T-helper 17 cell (primary cell): Measurements from ENCODE around the gene EVC. TPM values are rescaled to one million over a fixed set of nuclear protein-coding genes. Genes with fewer than 3 reads are reported as not detected.

ENCODE experiments used
- ATAC-seq: fragments of 150-1000 bp; cut with Tn5 transposase; 2 replicates; pipeline ENCODE4 v1.10.0; 2021; ENCODE audit warnings: mild to moderate bottlenecking, moderate library complexity
- DNase-seq, 3 donors: peaks; one replicate each; pipeline versions ENCODE4 v3.0.0 to v3.0.0-alpha.2; 2020 to 2021
- H3K9me3 ChIP-seq: one replicate; pipeline ENCODE4 v1.7.0; 2013; ENCODE audit warnings: low read length, mild to moderate bottlenecking; ENCODE audit not compliant: control insufficient read depth, poor library complexity, severe bottlenecking
- H3K27ac Mint-ChIP-seq: one replicate; pipeline ENCODE4 v1.8.0; 2022; ENCODE audit warnings: mild to moderate bottlenecking, moderate library complexity, mixed read lengths
- H3K27me3 Mint-ChIP-seq: one replicate; pipeline ENCODE4 v1.8.0; 2022; ENCODE audit warnings: mixed read lengths
- H3K36me3 Mint-ChIP-seq: one replicate; pipeline ENCODE4 v1.8.0; 2022; ENCODE audit warnings: low read depth, mixed read lengths
- H3K4me1 Mint-ChIP-seq: one replicate; pipeline ENCODE4 v1.8.0; 2022; ENCODE audit warnings: mild to moderate bottlenecking, mixed read lengths
- H3K4me3 Mint-ChIP-seq: one replicate; pipeline ENCODE4 v1.8.0; 2022; ENCODE audit warnings: mild to moderate bottlenecking, moderate library complexity, mixed read lengths
- total RNA-seq, 4 donors: library from RNA in 2 of 4; stranded (reverse) in 2 of 4; gene quantifications; one replicate each; pipeline ENCODE4 v1.2.3 and lab custom pipeline; 2022 to 2026

The EVC gene
- total RNA-seq (1 to 10 TPM; 3.4 to 5.5 TPM), total RNA-seq (lab: John Stamatoyannopoulos, UW) (13.3 to 13.7 reads per million in 2 donors)

- peaks cover 3% of the 10 kb centered on the region for H3K36me3 Mint-ChIP-seq
- H3K27me3 Mint-ChIP-seq: peaks cover 42% of the 10 kb centered on the region
- H3K27ac Mint-ChIP-seq: peak within 1 kb of the TSS; percentile 22
- ATAC-seq (peak; percentile 64), DNase-seq (peak in 1 of 3 donors; percentile 13)
- peak within 1 kb of the TSS; percentile 96 for H3K4me3 Mint-ChIP-seq
- H3K4me1 Mint-ChIP-seq: peaks cover 10% of the 10 kb centered on the region
- H3K9me3 ChIP-seq: no peaks in the 10 kb centered on the region
These were observed at the start of gene EVC for GRCh38 chr4:5710961-5711478. Gene EVC, plus strand, starts transcription at chr4:5711201. Its CDS starts 180 bp downstream, at chr4:5711381.

GRCh38 chr4:5661237-5661636 is 49.8 kb upstream of the EVC start:
- no peak for ATAC-seq
- Mint-ChIP-seq H3K27me3 (peaks cover 6% of the 10 kb centered on the region), H3K36me3 (no peaks in the 10 kb centered on the region), H3K27ac (no peak overlapping the region), H3K4me1 (no peaks in the 10 kb centered on the region), H3K4me3 (no peak overlapping the region)
- no peak for DNase-seq
- peaks cover 3% of the 10 kb centered on the region for H3K9me3 ChIP-seq

GRCh38 chr4:5662555-5662954 is 48.4 kb upstream of the EVC start:
- Mint-ChIP-seq H3K36me3 (no peaks in the 10 kb centered on the region), H3K4me1 (no peaks in the 10 kb centered on the region), H3K27me3 (no peaks in the 10 kb centered on the region), H3K27ac (no peak overlapping the region), H3K4me3 (no peak overlapping the region)
- ATAC-seq (no peak), DNase-seq (no peak)
- H3K9me3 ChIP-seq: peaks cover 3% of the 10 kb centered on the region

- peaks cover 3% of the 10 kb centered on the region for H3K9me3 ChIP-seq
- Mint-ChIP-seq H3K4me3 (no peak overlapping the region), H3K27me3 (no peaks in the 10 kb centered on the region), H3K27ac (no peak overlapping the region), H3K36me3 (no peaks in the 10 kb centered on the region), H3K4me1 (no peaks in the 10 kb centered on the region)
- ATAC-seq (no peak), DNase-seq (no peak)
These were observed 46.2 kb upstream of the EVC start for GRCh38 chr4:5664778-5665177.

GRCh38 chr4:5666741-5667140 is 44.3 kb upstream of the EVC start:
- DNase-seq (no peak), ATAC-seq (no peak)
- Mint-ChIP-seq H3K27ac (no peak overlapping the region), H3K4me1 (no peaks in the 10 kb centered on the region), H3K27me3 (no peaks in the 10 kb centered on the region), H3K4me3 (no peak overlapping the region), H3K36me3 (no peaks in the 10 kb centered on the region)
- H3K9me3 ChIP-seq: no peaks in the 10 kb centered on the region

GRCh38 chr4:5676763-5677162 is 34.2 kb upstream of the EVC start:
- Mint-ChIP-seq H3K27me3 (no peaks in the 10 kb centered on the region), H3K4me3 (no peak overlapping the region), H3K4me1 (no peaks in the 10 kb centered on the region), H3K27ac (no peak overlapping the region), H3K36me3 (no peaks in the 10 kb centered on the region)
- H3K9me3 ChIP-seq: no peaks in the 10 kb centered on the region
- no peak for ATAC-seq
- no peak for DNase-seq

GRCh38 chr4:5678977-5679376 is 32.0 kb upstream of the EVC start:
- ATAC-seq: no peak
- peak overlapping the region; percentile 19 for H3K27ac Mint-ChIP-seq
- no peak for DNase-seq
- no peaks in the 10 kb centered on the region for H3K36me3 Mint-ChIP-seq
- no peaks in the 10 kb centered on the region for H3K27me3 Mint-ChIP-seq
- no peak overlapping the region for H3K4me3 Mint-ChIP-seq
- no peaks in the 10 kb centered on the region for H3K9me3 ChIP-seq
- H3K4me1 Mint-ChIP-seq: no peaks in the 10 kb centered on the region

- H3K27me3 Mint-ChIP-seq: no peaks in the 10 kb centered on the region
- H3K4me1 Mint-ChIP-seq: no peaks in the 10 kb centered on the region
- no peak for ATAC-seq
- H3K4me3 Mint-ChIP-seq: no peak overlapping the region
- no peak overlapping the region for H3K27ac Mint-ChIP-seq
- DNase-seq: no peak
- no peaks in the 10 kb centered on the region for H3K36me3 Mint-ChIP-seq
- no peaks in the 10 kb centered on the region for H3K9me3 ChIP-seq
These were observed 27.4 kb upstream of the EVC start for GRCh38 chr4:5683566-5683965.

GRCh38 chr4:5685296-5685695 is 25.7 kb upstream of the EVC start:
- Mint-ChIP-seq H3K36me3 (peaks cover 2% of the 10 kb centered on the region), H3K27me3 (no peaks in the 10 kb centered on the region), H3K4me1 (no peaks in the 10 kb centered on the region), H3K4me3 (no peak overlapping the region), H3K27ac (no peak overlapping the region)
- no peaks in the 10 kb centered on the region for H3K9me3 ChIP-seq
- no peak for ATAC-seq
- no peak for DNase-seq

- Mint-ChIP-seq H3K4me3 (no peak overlapping the region), H3K36me3 (peaks cover 2% of the 10 kb centered on the region), H3K27ac (no peak overlapping the region), H3K4me1 (no peaks in the 10 kb centered on the region), H3K27me3 (no peaks in the 10 kb centered on the region)
- no peaks in the 10 kb centered on the region for H3K9me3 ChIP-seq
- DNase-seq (no peak), ATAC-seq (no peak)
These were observed 24.7 kb upstream of the EVC start for GRCh38 chr4:5686338-5686737.

GRCh38 chr4:5689065-5689464 is 21.9 kb upstream of the EVC start:
- no peak for DNase-seq
- no peak overlapping the region for H3K4me3 Mint-ChIP-seq
- no peaks in the 10 kb centered on the region for H3K4me1 Mint-ChIP-seq
- H3K36me3 Mint-ChIP-seq: peaks cover 2% of the 10 kb centered on the region
- no peak overlapping the region for H3K27ac Mint-ChIP-seq
- ATAC-seq: no peak
- no peaks in the 10 kb centered on the region for H3K27me3 Mint-ChIP-seq
- no peaks in the 10 kb centered on the region for H3K9me3 ChIP-seq

GRCh38 chr4:5691491-5692132 is 19.4 kb upstream of the EVC start:
- DNase-seq: no peak

GRCh38 chr4:5693871-5694270 is 17.1 kb upstream of the EVC start:
- Mint-ChIP-seq H3K27me3 (no peaks in the 10 kb centered on the region), H3K4me3 (no peak overlapping the region), H3K36me3 (peaks cover 2% of the 10 kb centered on the region), H3K27ac (no peak overlapping the region), H3K4me1 (no peaks in the 10 kb centered on the region)
- DNase-seq (no peak), ATAC-seq (no peak)
- no peaks in the 10 kb centered on the region for H3K9me3 ChIP-seq

More at GRCh38 chr4:5691491-5692132, 19.4 kb upstream of the EVC start:
- H3K4me1 Mint-ChIP-seq: no peaks in the 10 kb centered on the region
- H3K4me3 Mint-ChIP-seq: no peak overlapping the region
- peaks cover 2% of the 10 kb centered on the region for H3K36me3 Mint-ChIP-seq
- H3K9me3 ChIP-seq: no peaks in the 10 kb centered on the region
- no peak overlapping the region for H3K27ac Mint-ChIP-seq
- H3K27me3 Mint-ChIP-seq: no peaks in the 10 kb centered on the region
- no peak for ATAC-seq

- H3K27me3 Mint-ChIP-seq: no peaks in the 10 kb centered on the region
- no peaks in the 10 kb centered on the region for H3K4me1 Mint-ChIP-seq
- H3K27ac Mint-ChIP-seq: no peak overlapping the region
- DNase-seq (no peak), ATAC-seq (no peak)
- no peaks in the 10 kb centered on the region for H3K9me3 ChIP-seq
- H3K36me3 Mint-ChIP-seq: no peaks in the 10 kb centered on the region
- no peak overlapping the region for H3K4me3 Mint-ChIP-seq
These were observed 14.7 kb upstream of the EVC start for GRCh38 chr4:5696341-5696740.
